GM12891 (cell line): Measurements from ENCODE around the gene NCKAP5.

Experiments
- PAX5 ChIP-seq: IDR thresholded peaks from 2 replicates; pipeline ENCODE4 v1.6.1; 2011; ENCODE audit warnings: low read length, moderate library complexity, mild to moderate bottlenecking; ENCODE audit not compliant: insufficient read depth, severe bottlenecking
- POLR2A ChIP-seq: IDR thresholded peaks from 2 replicates; pipeline ENCODE4 v1.6.1; 2011; ENCODE audit warnings: low read depth, low read length, control low read depth
- POLR2AphosphoS5 ChIP-seq: IDR thresholded peaks from 2 replicates; pipeline ENCODE4 v1.6.1; 2011; ENCODE audit warnings: low read depth, low read length, control low read depth
- SPI1 ChIP-seq: IDR thresholded peaks from 2 replicates; pipeline ENCODE4 v1.6.1; 2011; ENCODE audit warnings: low read depth, low read length, control low read depth
- TAF1 ChIP-seq: IDR thresholded peaks from 2 replicates; pipeline ENCODE4 v1.6.1; 2011; ENCODE audit warnings: low read depth, low read length, control low read depth

DNA sequence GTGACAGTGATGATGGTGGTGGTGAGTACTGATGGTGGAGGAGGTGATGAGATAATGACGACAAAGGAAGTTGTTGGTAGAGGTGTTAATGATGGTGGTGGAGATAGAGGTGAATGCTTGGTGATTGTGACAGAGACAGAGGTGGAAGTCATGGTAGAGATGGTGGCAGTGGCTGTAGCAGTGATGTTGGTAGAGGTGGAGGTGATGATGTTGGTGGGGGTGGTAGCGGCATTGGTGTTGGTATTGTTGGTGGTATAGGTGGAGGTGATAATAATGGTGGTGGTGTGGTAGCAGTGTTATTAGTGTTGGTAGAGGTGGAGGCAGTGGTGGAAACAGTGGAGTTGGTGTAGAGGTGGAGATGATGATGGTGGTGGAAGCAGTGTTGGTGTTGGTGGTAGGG is 934.6 kb downstream of the NCKAP5 start:
- TF ChIP-seq TAF1 = no peak
- no peak for TF ChIP-seq POLR2AphosphoS5
- TF ChIP-seq POLR2A = no peak
- TF ChIP-seq SPI1 = no peak
- no peak for TF ChIP-seq PAX5
